CD4-positive, alpha-beta memory T cell (primary cell): ENCODE measurements around the gene IP6K2. TPM values are rescaled to one million over a fixed set of nuclear protein-coding genes. Genes with fewer than 3 reads are reported as not detected.

ENCODE experiments used
- CTCF ChIA-PET: fragments of 350-600 bp; sonication (Branson Sonifier 250); formaldehyde crosslinking; loops from one replicate; lab custom pipeline; 2021; ENCODE audit warnings: inconsistent platforms; ENCODE audit not compliant: partially characterized antibody; lab: Charles Lee
- POLR2A ChIA-PET: fragments of 350-600 bp; sonication (Branson Sonifier 250); formaldehyde crosslinking; loops from one replicate; lab custom pipeline; 2021; ENCODE audit not compliant: partially characterized antibody; lab: Charles Lee
- DNase-seq, 5 donors: peaks; one replicate each; pipeline versions ENCODE4 v3.0.0 to v3.0.0-alpha.2; 2020 to 2022; ENCODE audit warnings: mixed read lengths in 1 of 5
- H3K27ac ChIP-seq: one replicate; pipeline ENCODE4 v1.7.0; 2013; ENCODE audit warnings: low read depth, low read length
- H3K27me3 ChIP-seq: 2 replicates; pipeline ENCODE4 v1.7.0; 2013; ENCODE audit warnings: mild to moderate bottlenecking, low read length, moderate library complexity; ENCODE audit not compliant: insufficient read depth
- H3K36me3 ChIP-seq: 2 replicates; pipeline ENCODE4 v1.7.0; 2013; ENCODE audit warnings: mild to moderate bottlenecking, low read length, moderate library complexity; ENCODE audit not compliant: insufficient read depth
- H3K4me1 ChIP-seq: 2 replicates; pipeline ENCODE4 v1.7.0; 2013; ENCODE audit warnings: mild to moderate bottlenecking, low read length, moderate library complexity; ENCODE audit not compliant: insufficient read depth
- H3K4me3 ChIP-seq, 2 donors: one replicate each; pipeline ENCODE4 v1.7.0; 2013; ENCODE audit warnings: low read length in 2 of 2, mild to moderate bottlenecking in 1 of 2
- H3K9me3 ChIP-seq, 2 donors: one replicate each; pipeline ENCODE4 v1.7.0; 2013; ENCODE audit warnings: low read length in 2 of 2, control low read depth in 1 of 2; ENCODE audit not compliant: control insufficient read depth in 1 of 2
- H3K27ac Mint-ChIP-seq, 7 donors: one replicate each; pipeline ENCODE4 v1.8.0; 2020 to 2021; ENCODE audit warnings: mixed read lengths in 7 of 7, mild to moderate bottlenecking in 6 of 7, inconsistent platforms in 3 of 7, moderate library complexity in 3 of 7
- H3K27me3 Mint-ChIP-seq, 2 donors: one replicate each; pipeline ENCODE4 v1.8.0; 2020 to 2021; ENCODE audit warnings: mixed read lengths in 2 of 2
- H3K36me3 Mint-ChIP-seq, 2 donors: one replicate each; pipeline ENCODE4 v1.8.0; 2020 to 2021; ENCODE audit warnings: mixed read lengths in 2 of 2, inconsistent platforms in 1 of 2, mild to moderate bottlenecking in 1 of 2
- H3K4me1 Mint-ChIP-seq, 4 donors: one replicate each; pipeline ENCODE4 v1.8.0; 2020 to 2021; ENCODE audit warnings: mixed read lengths in 4 of 4, mild to moderate bottlenecking in 1 of 4
- H3K4me3 Mint-ChIP-seq, 8 donors: one replicate each; pipeline ENCODE4 v1.8.0; 2020 to 2021; ENCODE audit warnings: mixed read lengths in 8 of 8, mild to moderate bottlenecking in 7 of 8, moderate library complexity in 6 of 8, inconsistent platforms in 3 of 8
- H3K9me3 Mint-ChIP-seq, 8 donors: one replicate each; pipeline ENCODE4 v1.8.0; 2020 to 2021; ENCODE audit warnings: mixed read lengths in 8 of 8, mild to moderate bottlenecking in 5 of 8, inconsistent platforms in 3 of 8, moderate library complexity in 1 of 8
- intact Hi-C: fragments of 100-400 bp; cut with micrococcal nuclease; formaldehyde crosslinking; loops from one replicate; pipeline ENCODE4 v1.15.1; 2023
- polyA plus RNA-seq, 2 donors: library from polyadenylated mRNA; unstranded; fragments of 300-500 nt; fragmentation: Illumina TruSeq; gene quantifications; one replicate each; pipeline ENCODE4 v1.2.3, GENCODE V29; 2021
- total RNA-seq, 2 experiments: library from RNA; stranded (reverse); gene quantifications; one replicate each; pipeline ENCODE4 v1.2.3, GENCODE V29; 2021

Gene IP6K2
- total and polyA plus RNA-seq, 4 experiments from 2014 or later: 49.4 to 91.8 (median 67.4) TPM

- peaks cover 0 to 6% (median 0%) of the 10 kb centered on the region in 8 donors for H3K9me3 Mint-ChIP-seq
- POLR2A ChIA-PET: interaction anchor here (0.6 to 3.4 kb wide), 4 partner anchors 23 to 234 kb away, joined by 3 to 12 read pairs (median 5); partner anchors contain the start of genes IP6K2, SLC25A20 and SLC26A6
- H3K4me3 ChIP-seq: no peak overlapping the region
Observed at GRCh38 chr3:48664313-48664644, 52.7 kb downstream of the IP6K2 start.

DNA sequence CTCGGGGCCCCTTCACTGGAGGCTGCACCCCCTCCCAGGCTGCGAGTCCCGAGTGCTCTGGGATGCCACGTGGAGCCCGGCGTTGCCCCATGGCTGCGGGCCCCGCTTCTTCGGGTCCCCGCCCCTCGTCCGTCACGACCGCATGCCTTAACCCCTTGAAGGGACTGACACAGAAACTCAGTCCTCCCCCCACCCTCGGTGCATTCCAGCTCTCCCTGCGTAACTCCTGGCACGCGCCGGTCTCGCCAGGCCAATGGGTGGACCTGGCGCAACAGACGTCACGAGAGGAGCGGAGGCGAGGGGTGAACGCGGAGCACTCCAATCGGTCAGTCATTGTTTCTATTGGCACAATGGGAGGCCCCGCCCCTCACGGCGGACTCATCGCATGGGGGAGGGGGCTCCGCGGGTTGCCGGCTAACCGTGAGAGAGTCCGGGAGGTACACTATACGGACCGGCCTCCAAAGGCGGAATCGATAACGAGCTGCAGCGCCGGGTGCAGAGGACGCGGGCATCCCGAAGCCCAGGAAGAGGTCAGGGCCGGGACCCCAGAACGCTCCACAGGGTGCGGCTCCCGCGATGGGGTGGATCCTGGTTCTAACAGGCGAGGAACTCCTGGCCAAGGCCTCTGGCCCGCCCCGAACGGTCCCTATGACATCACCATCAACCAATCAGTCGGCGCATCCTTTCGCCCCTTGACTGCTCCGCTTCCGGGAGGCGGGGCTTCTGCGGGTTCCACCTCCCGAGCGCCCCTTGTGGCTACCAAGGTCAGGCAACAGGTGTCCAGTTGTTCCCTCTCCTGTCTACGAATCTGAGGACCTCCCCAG, 53.3 kb downstream of the IP6K2 start:
- H3K4me3 ChIP-seq: peak overlapping the region; percentile 75 to 76
- POLR2A ChIA-PET: interaction anchor here (0.6 to 3.4 kb wide), 5 partner anchors 23 to 430 kb away, joined by 3 to 12 read pairs (median 4); partner anchors contain the start of genes IP6K2, QRICH1, SLC25A20 and SLC26A6

More at GRCh38 chr3:48664313-48664644, 52.7 kb downstream of the IP6K2 start:
- H3K27ac Mint-ChIP-seq: peak overlapping the region in 4 of 7 donors; percentile 43 to 87 (median 83)
- no peaks in the 10 kb centered on the region for H3K36me3 ChIP-seq
- no peaks in the 10 kb centered on the region for H3K9me3 ChIP-seq
- intact Hi-C loops: no loop called here
- no peaks in the 10 kb centered on the region for H3K36me3 Mint-ChIP-seq
- peak overlapping the region in 7 of 8 donors; percentile 62 to 93 (median 84) for H3K4me3 Mint-ChIP-seq
- CTCF ChIA-PET: interaction anchor here (0.8 to 1.1 kb wide), 5 partner anchors 10 to 115 kb away, joined by 3 to 7 read pairs (median 3); no protein-coding TSS in a partner anchor
- H3K27me3 ChIP-seq: peaks cover 6% of the 10 kb centered on the region
- H3K4me1 ChIP-seq: peaks cover 27% of the 10 kb centered on the region
- H3K27ac ChIP-seq: no peak overlapping the region
- peaks cover 9 to 31% (median 18%) of the 10 kb centered on the region in 4 donors for H3K4me1 Mint-ChIP-seq
- DNase-seq: no peak
- H3K27me3 Mint-ChIP-seq: peaks cover 1 to 10% of the 10 kb centered on the region in 2 donors

GRCh38 chr3:48662753-48663488, 54.1 kb downstream of the IP6K2 start, which contains the start of gene CELSR3:
Gene CELSR3, minus strand, starts transcription at chr3:48662886. Its CDS starts 252 bp downstream, at chr3:48662634.
- peaks cover 1 to 10% of the 10 kb centered on the region in 2 donors for H3K27me3 Mint-ChIP-seq
- ChIA-PET CTCF (interaction anchor here (1.1 kb wide), 1 partner anchor 21 kb away, joined by 3 read pairs; no protein-coding TSS in a partner anchor), POLR2A (interaction anchor here (1.2 to 3.4 kb wide), 4 partner anchors 27 to 431 kb away, joined by 3 to 12 read pairs (median 6); partner anchors contain the start of genes IP6K2, QRICH1, SLC25A20 and SLC26A6)
- Histone ChIP-seq H3K4me3 (peak within 1 kb of the TSS; percentile 75 to 76), H3K4me1 (peaks cover 27% of the 10 kb centered on the region), H3K36me3 (no peaks in the 10 kb centered on the region), H3K27me3 (peaks cover 6% of the 10 kb centered on the region), H3K27ac (peak within 1 kb of the TSS; percentile 33), H3K9me3 (no peaks in the 10 kb centered on the region)
- no peaks in the 10 kb centered on the region for H3K36me3 Mint-ChIP-seq
- H3K4me1 Mint-ChIP-seq: peaks cover 9 to 32% (median 18%) of the 10 kb centered on the region in 4 donors
- peak within 1 kb of the TSS; percentile 76 to 93 (median 84) for H3K4me3 Mint-ChIP-seq
- peaks cover 0 to 6% (median 0%) of the 10 kb centered on the region in 8 donors for H3K9me3 Mint-ChIP-seq
- peak within 1 kb of the TSS; percentile 53 to 87 (median 80) for H3K27ac Mint-ChIP-seq
- intact Hi-C loops: no loop called here
- DNase-seq: peak; percentile 48 to 78 (median 56)

More for the DNA sequence above, 53.3 kb downstream of the IP6K2 start:
- Mint-ChIP-seq H3K9me3 (peaks cover 0 to 6% (median 0%) of the 10 kb centered on the region in 8 donors), H3K36me3 (no peaks in the 10 kb centered on the region), H3K27ac (peak overlapping the region; percentile 53 to 87 (median 68)), H3K4me1 (peaks cover 9 to 31% (median 18%) of the 10 kb centered on the region in 4 donors), H3K4me3 (peak overlapping the region; percentile 76 to 93 (median 84)), H3K27me3 (peaks cover 1 to 10% of the 10 kb centered on the region in 2 donors)
- peaks cover 27% of the 10 kb centered on the region for H3K4me1 ChIP-seq
- DNase-seq: peak; percentile 78 to 92 (median 80)
- peaks cover 6% of the 10 kb centered on the region for H3K27me3 ChIP-seq
- H3K9me3 ChIP-seq: no peaks in the 10 kb centered on the region
- intact Hi-C loops: no loop called here
- CTCF ChIA-PET: interaction anchor here (0.8 to 1.1 kb wide), 6 partner anchors 11 to 114 kb away, joined by 3 to 7 read pairs (median 3); no protein-coding TSS in a partner anchor
- no peaks in the 10 kb centered on the region for H3K36me3 ChIP-seq
- H3K27ac ChIP-seq: peak overlapping the region; percentile 33

DNA sequence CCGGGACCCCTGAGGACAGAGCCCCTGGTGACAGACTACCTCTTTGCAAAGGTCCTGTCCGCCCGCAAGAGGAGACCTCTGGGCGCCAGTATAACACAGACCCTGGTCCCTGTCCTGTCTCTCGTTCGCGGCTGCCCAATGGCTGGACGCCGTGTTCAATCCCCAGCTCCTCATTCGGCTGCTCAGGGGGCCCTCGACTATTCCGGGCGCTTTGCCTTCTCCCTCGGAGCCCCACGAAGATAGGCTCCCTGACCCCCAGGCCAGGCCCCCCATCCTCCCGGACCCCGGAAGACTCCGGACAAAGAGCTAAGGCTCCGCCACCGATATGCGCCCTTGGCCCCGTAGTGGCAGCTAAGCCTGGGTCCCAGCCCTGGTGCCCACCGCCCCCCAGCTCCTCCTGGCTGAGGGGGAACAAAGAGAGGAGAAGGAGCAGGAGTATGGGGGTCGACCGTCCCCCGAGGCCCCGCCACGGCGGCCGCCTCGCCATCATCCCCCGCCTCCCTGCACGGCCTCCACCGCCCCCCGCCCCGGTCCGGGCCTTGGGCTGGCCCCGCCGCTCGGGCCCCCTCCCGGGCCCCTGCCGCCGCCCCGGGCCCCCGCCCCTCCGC, 54.8 kb downstream of the IP6K2 start:
- peak overlapping the region in 5 of 8 donors; percentile 27 to 70 (median 60) for H3K4me3 Mint-ChIP-seq
- Histone ChIP-seq H3K4me3 (no peak overlapping the region), H3K36me3 (no peaks in the 10 kb centered on the region), H3K4me1 (peaks cover 29% of the 10 kb centered on the region), H3K27ac (no peak overlapping the region), H3K27me3 (peaks cover 6% of the 10 kb centered on the region), H3K9me3 (no peaks in the 10 kb centered on the region)
- no peak for DNase-seq
- peaks cover 0 to 10% (median 0%) of the 10 kb centered on the region in 8 donors for H3K9me3 Mint-ChIP-seq
- ChIA-PET POLR2A (interaction anchor here (1.0 to 3.4 kb wide), 8 partner anchors 12 to 432 kb away, joined by 3 to 12 read pairs (median 4); partner anchors contain the start of genes IP6K2, NCKIPSD, NME6 and QRICH1), CTCF (no interaction called here)
- H3K36me3 Mint-ChIP-seq: no peaks in the 10 kb centered on the region
- intact Hi-C loops: no loop called here
- peaks cover 1 to 10% of the 10 kb centered on the region in 2 donors for H3K27me3 Mint-ChIP-seq
- H3K27ac Mint-ChIP-seq: peak overlapping the region in 2 of 7 donors; percentile 75 to 87
- peaks cover 9 to 39% (median 18%) of the 10 kb centered on the region in 4 donors for H3K4me1 Mint-ChIP-seq

DNA sequence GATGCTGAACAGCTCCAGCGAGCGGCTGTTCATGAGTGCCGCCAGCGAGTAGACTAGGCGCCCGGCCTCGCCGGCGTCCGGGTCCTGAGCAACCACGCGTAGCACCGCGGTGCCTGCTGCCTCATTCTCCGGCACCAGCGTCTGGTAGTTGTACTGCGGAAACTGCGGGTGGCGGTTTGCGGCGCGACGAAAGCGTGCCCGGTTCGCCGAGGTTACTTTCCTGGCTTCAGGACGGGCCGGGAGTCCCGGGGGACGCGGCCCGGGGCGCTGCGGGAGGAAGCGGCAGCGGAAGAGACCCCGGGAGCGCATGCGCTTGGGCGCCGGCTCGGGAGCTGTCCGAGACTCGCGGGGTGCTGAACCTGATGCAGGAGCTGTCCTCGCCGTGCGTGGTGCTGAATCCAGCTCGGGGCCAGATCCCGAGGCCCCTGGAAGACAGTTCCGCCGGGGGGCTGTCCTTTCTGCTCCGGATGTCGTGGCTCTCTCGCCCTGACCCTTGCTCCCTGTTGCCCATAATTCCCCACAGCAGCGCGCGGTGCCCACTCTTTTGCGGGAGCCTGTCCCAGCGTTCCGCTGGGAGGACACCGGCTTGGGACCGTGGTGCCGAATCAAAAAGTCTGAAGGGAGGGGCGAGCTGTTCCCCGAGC, 55.4 kb downstream of the IP6K2 start:
- intact Hi-C loops: no loop called here
- CTCF ChIA-PET: no interaction called here
- Mint-ChIP-seq H3K4me1 (peaks cover 9 to 45% (median 18%) of the 10 kb centered on the region in 4 donors), H3K36me3 (no peaks in the 10 kb centered on the region), H3K27ac (peak overlapping the region in 3 of 7 donors; percentile 61 to 75 (median 62)), H3K9me3 (peaks cover 0 to 10% (median 0%) of the 10 kb centered on the region in 8 donors), H3K27me3 (peaks cover 1 to 10% of the 10 kb centered on the region in 2 donors), H3K4me3 (peak overlapping the region; percentile 27 to 70 (median 60))
- POLR2A ChIA-PET: interaction anchor here (1.0 to 3.4 kb wide), 6 partner anchors 12 to 433 kb away, joined by 3 to 12 read pairs (median 4); partner anchors contain the start of genes IP6K2, NCKIPSD, NME6 and QRICH1
- peak; percentile 65 to 78 (median 70) for DNase-seq
- Histone ChIP-seq H3K27ac (no peak overlapping the region), H3K4me3 (peak overlapping the region in 1 of 2 donors; percentile 17), H3K36me3 (no peaks in the 10 kb centered on the region), H3K4me1 (peaks cover 35% of the 10 kb centered on the region), H3K9me3 (no peaks in the 10 kb centered on the region), H3K27me3 (peaks cover 6% of the 10 kb centered on the region)
